H7 (cell line): ENCODE measurements around the gene KIAA0513. TPM values are rescaled to one million over a fixed set of nuclear protein-coding genes. Genes with fewer than 3 reads are reported as not detected.
"Not testable (repeated sequence)": the region's sequence is repeated elsewhere in the genome, so short reads cannot be mapped to it uniquely, and the experiment has no call there.

ENCODE experiments used
- DNase-seq: peaks from one replicate; pipeline ENCODE4 v3.0.0; 2012
- H3K27me3 ChIP-seq: 2 replicates; pipeline ENCODE4 v1.6.0; 2011; ENCODE audit warnings: mild to moderate bottlenecking, low read length; ENCODE audit not compliant: control insufficient read depth, insufficient read depth
- H3K36me3 ChIP-seq: replicated peaks from 2 replicates; pipeline ENCODE4 v1.5.1; 2011; ENCODE audit warnings: low read length; ENCODE audit not compliant: control insufficient read depth, insufficient read depth
- H3K4me3 ChIP-seq: 2 replicates; pipeline ENCODE4 v1.5.1; 2011; ENCODE audit warnings: low read depth, mild to moderate bottlenecking, control low read depth, low read length, moderate library complexity; ENCODE audit not compliant: insufficient read depth
- total RNA-seq: library from RNA; depleted of rRNA; stranded (reverse); fragments of >200 nt; shearing (Covaris generic); gene quantifications from 2 replicates; pipeline ENCODE4 v1.2.3, GENCODE V29; 2014

Gene KIAA0513
- total RNA-seq, 1 experiment from 2014 or later, result 5.1 TPM

GRCh38 chr16:85117418-85117817 lies 89.8 kb downstream of the KIAA0513 start:
- no peak for DNase-seq

GRCh38 chr16:85120006-85120340 lies 92.4 kb downstream of the KIAA0513 start:
- Histone ChIP-seq H3K36me3 (no peaks in the 10 kb centered on the region), H3K27me3 (no peaks in the 10 kb centered on the region), H3K4me3 (no peak overlapping the region)
- DNase-seq, result no peak

More at GRCh38 chr16:85117418-85117817, 89.8 kb downstream of the KIAA0513 start:
- H3K27me3 ChIP-seq, result no peaks in the 10 kb centered on the region
- H3K4me3 ChIP-seq, result no peak overlapping the region
- H3K36me3 ChIP-seq, result no peaks in the 10 kb centered on the region

GRCh38 chr16:85123441-85123840 lies 95.8 kb downstream of the KIAA0513 start:
- not testable (repeated sequence) for H3K36me3 ChIP-seq, H3K27me3 ChIP-seq, H3K4me3 ChIP-seq, DNase-seq

DNA sequence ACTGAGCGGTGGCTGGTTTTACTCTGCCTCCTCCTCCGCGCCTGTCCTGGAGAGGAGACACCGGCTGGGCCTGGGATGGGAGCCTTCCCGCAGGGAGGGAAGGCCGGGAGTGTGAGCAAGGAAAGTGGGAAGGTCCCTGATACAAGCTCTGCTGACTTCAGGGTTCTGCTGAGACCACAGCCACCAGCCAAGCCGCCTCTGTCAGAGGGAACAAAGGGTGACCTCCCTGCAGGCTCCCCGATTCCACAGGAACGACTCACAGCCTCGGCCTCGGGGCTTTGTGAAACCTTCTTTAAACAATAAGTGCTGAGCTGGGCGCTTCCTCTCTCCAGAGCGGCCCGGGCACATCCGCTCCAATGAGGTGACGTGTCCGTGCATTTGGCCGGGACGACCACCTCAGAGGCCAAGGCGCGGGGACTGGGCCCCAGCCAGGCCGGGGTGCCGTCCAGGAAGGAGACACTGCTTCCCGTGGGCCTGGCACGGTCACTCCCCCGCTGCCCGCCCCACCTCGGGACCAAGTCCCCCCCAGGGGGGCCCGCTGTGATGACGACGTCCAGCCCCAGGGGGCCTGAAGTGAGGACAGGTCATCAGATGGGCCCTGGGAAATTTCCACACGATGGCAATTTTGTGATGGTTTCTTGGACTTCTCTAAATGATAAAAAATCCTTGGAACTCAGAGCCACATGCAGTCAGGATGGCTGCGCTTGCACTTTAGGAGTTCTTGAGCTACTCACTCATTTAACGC lies 96.5 kb downstream of the KIAA0513 start:
- DNase-seq, result peak; percentile 75

DNA sequence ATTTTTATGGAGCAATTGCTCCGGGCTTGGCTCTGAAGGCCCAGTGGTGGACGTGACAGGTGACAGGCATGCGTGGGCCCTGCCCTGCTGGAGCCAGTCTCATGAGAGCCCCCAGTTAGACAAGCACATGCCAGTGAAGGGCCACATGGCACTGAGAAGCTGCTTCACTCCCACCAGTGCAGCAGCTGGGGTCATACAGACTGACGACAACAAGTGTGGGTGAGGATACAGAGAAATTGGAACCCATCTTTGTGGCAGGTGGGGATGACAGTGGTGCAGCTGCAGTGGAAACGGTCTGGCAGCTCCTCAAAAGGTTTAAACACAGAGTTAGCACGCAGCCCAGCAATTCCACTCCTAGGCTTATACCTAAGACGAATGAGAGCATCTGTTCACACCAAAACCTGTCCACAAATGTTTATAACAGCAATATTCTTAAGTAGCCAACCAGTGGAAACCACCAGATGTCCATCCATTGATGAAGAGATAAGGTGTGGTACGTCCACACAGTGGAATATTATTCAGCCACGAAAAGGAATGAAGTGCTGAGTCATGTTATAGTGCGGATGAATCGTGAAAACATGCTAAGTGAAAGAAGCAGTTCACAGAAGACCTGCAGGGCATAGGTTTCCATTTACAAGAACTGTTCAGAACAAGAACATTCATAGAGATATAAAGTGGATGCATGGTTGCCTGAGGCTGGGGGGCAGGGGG lies 97.2 kb downstream of the KIAA0513 start:
- Histone ChIP-seq H3K4me3 (no peak overlapping the region), H3K27me3 (no peaks in the 10 kb centered on the region), H3K36me3 (no peaks in the 10 kb centered on the region)
- DNase-seq, result no peak

More for the DNA sequence above, 96.5 kb downstream of the KIAA0513 start:
- Histone ChIP-seq H3K36me3 (no peaks in the 10 kb centered on the region), H3K4me3 (no peak overlapping the region), H3K27me3 (no peaks in the 10 kb centered on the region)

DNA sequence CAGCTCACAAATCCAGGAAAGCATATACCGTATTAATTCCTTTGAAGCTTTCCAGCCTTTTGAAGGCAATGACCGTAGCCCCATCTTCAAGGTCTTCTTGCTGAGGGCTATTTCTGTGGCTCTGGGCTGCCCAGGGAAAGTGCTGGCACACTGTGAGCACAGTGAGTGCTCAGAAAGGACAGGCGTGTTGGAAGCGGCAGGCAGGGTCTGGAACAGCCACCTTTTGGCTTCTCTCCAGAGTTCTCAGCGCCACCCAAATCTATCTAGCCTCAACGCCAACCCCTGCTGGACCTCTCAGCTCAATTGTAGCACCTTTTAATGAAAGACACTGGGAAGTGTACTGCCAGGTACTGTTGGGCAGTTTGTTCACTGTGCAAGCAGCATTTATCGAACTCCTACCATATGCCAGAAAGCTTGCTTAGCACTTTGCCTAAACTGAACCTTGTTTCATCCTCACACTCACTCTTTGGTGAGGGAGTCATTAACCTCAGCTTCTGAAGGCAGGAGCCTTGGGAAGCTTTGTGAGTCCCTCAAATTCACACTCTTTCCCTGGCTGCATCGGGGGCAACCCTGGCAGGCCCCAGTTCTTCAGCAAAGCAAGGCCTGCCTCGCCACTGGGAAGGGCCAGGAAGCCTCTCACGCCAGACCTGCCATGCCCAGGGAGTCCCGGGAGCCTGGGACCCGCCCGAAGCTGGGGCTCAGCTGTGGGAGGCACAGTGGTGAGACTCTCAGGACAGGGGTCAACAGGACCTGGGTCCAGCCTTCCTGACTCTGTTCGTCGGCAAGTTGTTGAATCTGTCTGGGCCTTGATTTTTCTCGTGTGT lies 98.2 kb downstream of the KIAA0513 start:
- Histone ChIP-seq H3K4me3 (no peak overlapping the region), H3K27me3 (no peaks in the 10 kb centered on the region), H3K36me3 (no peaks in the 10 kb centered on the region)
- DNase-seq, result peak; percentile 73

DNA sequence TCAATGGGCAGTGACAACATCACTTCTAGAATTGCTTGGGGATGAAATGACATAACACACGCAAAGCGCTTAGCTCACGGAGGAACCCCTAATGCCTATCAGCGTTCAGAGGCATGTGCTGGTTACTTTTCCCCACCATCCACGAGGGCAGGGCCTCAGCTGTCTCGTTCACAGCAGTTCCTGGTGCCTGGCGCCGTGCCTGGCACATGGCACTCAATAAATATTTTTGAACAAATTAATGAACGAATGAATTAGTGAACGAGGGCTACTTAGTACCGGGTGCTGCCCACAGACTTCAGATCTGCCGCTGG lies 98.8 kb downstream of the KIAA0513 start:
- DNase-seq, result no peak
- H3K4me3 ChIP-seq, result no peak overlapping the region
- H3K27me3 ChIP-seq, result no peaks in the 10 kb centered on the region
- H3K36me3 ChIP-seq, result no peaks in the 10 kb centered on the region

GRCh38 chr16:85126705-85127378 lies 99.2 kb downstream of the KIAA0513 start:
- no peaks in the 10 kb centered on the region for H3K36me3 ChIP-seq
- H3K4me3 ChIP-seq, result no peak overlapping the region
- peak; percentile 95 for DNase-seq
- H3K27me3 ChIP-seq, result no peaks in the 10 kb centered on the region

DNA sequence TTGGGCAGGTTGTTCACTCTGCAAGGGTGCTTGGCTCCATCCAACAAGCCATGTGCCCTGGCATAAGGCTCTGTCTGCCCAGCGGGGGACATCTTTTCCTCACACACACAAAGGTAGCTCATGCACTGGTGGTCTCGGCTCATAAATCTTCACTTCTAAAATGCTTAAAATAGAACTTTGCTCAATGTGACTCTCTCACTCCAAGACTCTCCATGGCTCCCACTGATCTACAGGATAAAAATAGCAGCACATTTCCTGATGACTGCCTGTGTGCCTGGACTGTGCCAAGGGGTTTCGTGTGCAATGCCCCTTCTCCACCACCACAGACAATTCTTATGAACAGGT lies 99.8 kb downstream of the KIAA0513 start:
- no peak for DNase-seq
- no peak overlapping the region for H3K4me3 ChIP-seq
- no peaks in the 10 kb centered on the region for H3K27me3 ChIP-seq
- H3K36me3 ChIP-seq, result no peaks in the 10 kb centered on the region

GRCh38 chr16:85128079-85128837 lies 100.7 kb downstream of the KIAA0513 start:
- no peak for DNase-seq
- no peak overlapping the region for H3K4me3 ChIP-seq
- no peaks in the 10 kb centered on the region for H3K36me3 ChIP-seq
- H3K27me3 ChIP-seq, result no peaks in the 10 kb centered on the region

GRCh38 chr16:85129876-85130704 lies 102.5 kb downstream of the KIAA0513 start:
- DNase-seq, result no peak
- Histone ChIP-seq H3K36me3 (no peaks in the 10 kb centered on the region), H3K27me3 (no peaks in the 10 kb centered on the region), H3K4me3 (no peak overlapping the region)

GRCh38 chr16:85130705-85131028 lies 103.1 kb downstream of the KIAA0513 start:
- Histone ChIP-seq H3K4me3 (no peak overlapping the region), H3K36me3 (no peaks in the 10 kb centered on the region), H3K27me3 (no peaks in the 10 kb centered on the region)
- DNase-seq, result no peak

GRCh38 chr16:85132456-85133289 lies 105.1 kb downstream of the KIAA0513 start:
- Histone ChIP-seq H3K4me3 (no peak overlapping the region), H3K36me3 (no peaks in the 10 kb centered on the region), H3K27me3 (no peaks in the 10 kb centered on the region)
- DNase-seq, result no peak
